ENCODE data around the gene KLHL36.

DNA sequence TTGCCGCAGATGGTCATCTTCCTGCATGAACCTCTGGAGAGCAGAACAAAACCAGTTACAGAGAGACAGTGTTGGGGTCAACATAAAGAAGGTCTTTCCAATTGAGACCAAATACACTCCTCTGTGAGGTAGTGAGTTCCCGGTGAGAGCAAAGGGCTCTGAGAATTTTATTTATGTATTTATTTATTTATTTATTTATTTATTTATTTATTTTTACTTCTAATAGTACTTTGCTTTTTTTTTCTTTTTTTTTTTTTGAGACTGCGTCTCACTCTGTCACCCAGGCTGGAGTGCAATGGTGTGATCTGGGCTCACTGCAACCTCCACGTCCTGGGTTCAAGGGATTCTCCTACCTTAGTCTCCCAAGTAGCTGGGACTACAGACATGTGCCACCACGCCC is 18.3 kb upstream of the KLHL36 start:
- TF ChIP-seq, protein P1, sequence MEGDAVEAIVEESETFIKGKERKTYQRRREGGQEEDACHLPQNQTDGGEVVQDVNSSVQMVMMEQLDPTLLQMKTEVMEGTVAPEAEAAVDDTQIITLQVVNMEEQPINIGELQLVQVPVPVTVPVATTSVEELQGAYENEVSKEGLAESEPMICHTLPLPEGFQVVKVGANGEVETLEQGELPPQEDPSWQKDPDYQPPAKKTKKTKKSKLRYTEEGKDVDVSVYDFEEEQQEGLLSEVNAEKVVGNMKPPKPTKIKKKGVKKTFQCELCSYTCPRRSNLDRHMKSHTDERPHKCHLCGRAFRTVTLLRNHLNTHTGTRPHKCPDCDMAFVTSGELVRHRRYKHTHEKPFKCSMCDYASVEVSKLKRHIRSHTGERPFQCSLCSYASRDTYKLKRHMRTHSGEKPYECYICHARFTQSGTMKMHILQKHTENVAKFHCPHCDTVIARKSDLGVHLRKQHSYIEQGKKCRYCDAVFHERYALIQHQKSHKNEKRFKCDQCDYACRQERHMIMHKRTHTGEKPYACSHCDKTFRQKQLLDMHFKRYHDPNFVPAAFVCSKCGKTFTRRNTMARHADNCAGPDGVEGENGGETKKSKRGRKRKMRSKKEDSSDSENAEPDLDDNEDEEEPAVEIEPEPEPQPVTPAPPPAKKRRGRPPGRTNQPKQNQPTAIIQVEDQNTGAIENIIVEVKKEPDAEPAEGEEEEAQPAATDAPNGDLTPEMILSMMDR (IDR thresholded peaks at IDR 0.05): no peak
- TF ChIP-seq POLR2AphosphoS5 (IDR thresholded peaks at IDR 0.05) (no peak), EP300 (IDR thresholded peaks at IDR 0.05) (no peak)

Data from gastroesophageal sphincter (tissue), 3 donors.